Neural progenitor cell (in vitro differentiated cells): ENCODE measurements around the gene GTF3C1. TPM values are rescaled to one million over a fixed set of nuclear protein-coding genes. Genes with fewer than 3 reads are reported as not detected.
"Not testable (repeated sequence)": the region's sequence is repeated elsewhere in the genome, so short reads cannot be mapped to it uniquely, and the experiment has no call there.

ENCODE experiments used
- DNase-seq: peaks from one replicate; pipeline ENCODE4 v3.0.0-alpha.2; 2016; ENCODE audit warnings: low spot score
- H2AFZ ChIP-seq: fragments of 200-600 bp; sonication (generic); replicated peaks from 2 replicates; pipeline ENCODE4 v1.6.1; 2016; ENCODE audit warnings: antibody characterized with exemption
- H3F3A ChIP-seq: fragments of 200-600 bp; sonication (generic); 2 replicates; pipeline ENCODE4 v1.6.1; 2016; ENCODE audit warnings: antibody characterized with exemption, low read depth
- H3K27ac ChIP-seq: fragments of 200-600 bp; sonication (generic); 2 replicates; pipeline ENCODE4 v1.5.1; 2016; ENCODE audit warnings: mild to moderate bottlenecking
- H3K27me3 ChIP-seq: fragments of 200-600 bp; sonication (generic); 2 replicates; pipeline ENCODE4 v1.6.1; 2016; ENCODE audit warnings: mild to moderate bottlenecking, moderate library complexity
- H3K36me3 ChIP-seq: fragments of 200-600 bp; sonication (generic); 2 replicates; pipeline ENCODE4 v1.5.1; 2016
- H3K4me1 ChIP-seq: fragments of 200-600 bp; sonication (generic); 2 replicates; pipeline ENCODE4 v1.6.1; 2016; ENCODE audit warnings: mixed run types
- H3K4me2 ChIP-seq: fragments of 200-600 bp; sonication (generic); 2 replicates; pipeline ENCODE4 v1.6.1; 2016
- H3K4me3 ChIP-seq: fragments of 200-600 bp; sonication (generic); 2 replicates; pipeline ENCODE4 v1.5.1; 2016
- H3K79me2 ChIP-seq: fragments of 200-600 bp; sonication (generic); 2 replicates; pipeline ENCODE4 v1.6.1; 2016; ENCODE audit warnings: low read depth
- H3K9ac ChIP-seq: fragments of 200-600 bp; sonication (generic); 2 replicates; pipeline ENCODE4 v1.6.1; 2016
- H3K9me3 ChIP-seq: fragments of 200-600 bp; sonication (generic); 2 replicates; pipeline ENCODE4 v1.5.1; 2016; ENCODE audit warnings: low read depth
- H4K20me1 ChIP-seq: fragments of 200-600 bp; sonication (generic); 2 replicates; pipeline ENCODE4 v1.6.1; 2016; ENCODE audit warnings: low read depth
- H3K27ac Mint-ChIP-seq: 3 replicates; pipeline ENCODE4 v1.8.0; 2021; ENCODE audit warnings: mixed read lengths
- H3K27me3 Mint-ChIP-seq: 2 replicates; pipeline ENCODE4 v1.8.0; 2022; ENCODE audit warnings: low read depth, mild to moderate bottlenecking, inconsistent platforms, moderate library complexity, mixed read lengths; ENCODE audit not compliant: insufficient read depth
- H3K36me3 Mint-ChIP-seq: 3 replicates; pipeline ENCODE4 v1.8.0; 2021; ENCODE audit warnings: mixed read lengths
- H3K4me1 Mint-ChIP-seq: 3 replicates; pipeline ENCODE4 v1.8.0; 2021; ENCODE audit warnings: mixed read lengths
- H3K4me3 Mint-ChIP-seq: 3 replicates; pipeline ENCODE4 v1.8.0; 2021; ENCODE audit warnings: mild to moderate bottlenecking, moderate library complexity, mixed read lengths
- H3K9me3 Mint-ChIP-seq: 3 replicates; pipeline ENCODE4 v1.8.0; 2020; ENCODE audit warnings: mixed read lengths
- EZH2 ChIP-seq: fragments of 200-600 bp; sonication (generic); IDR thresholded peaks from 2 replicates; pipeline ENCODE4 v1.6.1; 2017; ENCODE audit warnings: antibody characterized with exemption, mild to moderate bottlenecking, moderate library complexity
- EZH2phosphoT487 ChIP-seq: fragments of 200-600 bp; sonication (generic); IDR thresholded peaks from 2 replicates; pipeline ENCODE4 v1.6.1; 2017; ENCODE audit warnings: antibody characterized with exemption
- total RNA-seq: library from RNA; depleted of rRNA; stranded (reverse); fragments of >200 nt; gene quantifications from 2 replicates; pipeline ENCODE4 v1.2.3, GENCODE V29; 2015; ENCODE audit warnings: low replicate concordance
- TF ChIP-seq, protein P1 (sequence below): fragments of 200-600 bp; sonication (generic); IDR thresholded peaks from 2 replicates; pipeline ENCODE4 v1.5.1; 2017; ENCODE audit warnings: antibody characterized with exemption, mild to moderate bottlenecking

GTF3C1 gene
- total RNA-seq, 1 donor from 2014 or later = 60.9 TPM

DNA sequence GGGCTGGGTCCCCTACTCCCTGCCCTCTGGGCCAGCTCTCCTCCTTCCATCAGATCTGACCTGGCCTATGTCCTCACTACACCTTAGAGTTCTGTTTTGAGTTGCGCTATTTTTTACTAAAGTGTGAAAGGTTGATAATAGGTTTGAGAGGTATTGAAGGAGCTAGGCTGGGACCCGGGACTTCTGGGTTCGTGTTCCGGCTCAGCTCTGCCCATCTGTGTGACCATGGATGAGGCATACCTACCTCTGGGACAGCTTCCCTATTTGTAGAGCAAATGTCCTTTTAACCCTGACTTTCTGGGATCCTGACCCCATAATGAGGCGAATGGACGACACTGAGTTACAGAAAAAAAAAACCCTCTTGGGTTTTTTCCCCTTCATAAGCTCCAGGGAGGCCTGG lies 111.8 kb downstream of the GTF3C1 start:
- TF ChIP-seq EZH2phosphoT487 = no peak
- no peak for TF ChIP-seq EZH2
- TF ChIP-seq, protein P1, sequence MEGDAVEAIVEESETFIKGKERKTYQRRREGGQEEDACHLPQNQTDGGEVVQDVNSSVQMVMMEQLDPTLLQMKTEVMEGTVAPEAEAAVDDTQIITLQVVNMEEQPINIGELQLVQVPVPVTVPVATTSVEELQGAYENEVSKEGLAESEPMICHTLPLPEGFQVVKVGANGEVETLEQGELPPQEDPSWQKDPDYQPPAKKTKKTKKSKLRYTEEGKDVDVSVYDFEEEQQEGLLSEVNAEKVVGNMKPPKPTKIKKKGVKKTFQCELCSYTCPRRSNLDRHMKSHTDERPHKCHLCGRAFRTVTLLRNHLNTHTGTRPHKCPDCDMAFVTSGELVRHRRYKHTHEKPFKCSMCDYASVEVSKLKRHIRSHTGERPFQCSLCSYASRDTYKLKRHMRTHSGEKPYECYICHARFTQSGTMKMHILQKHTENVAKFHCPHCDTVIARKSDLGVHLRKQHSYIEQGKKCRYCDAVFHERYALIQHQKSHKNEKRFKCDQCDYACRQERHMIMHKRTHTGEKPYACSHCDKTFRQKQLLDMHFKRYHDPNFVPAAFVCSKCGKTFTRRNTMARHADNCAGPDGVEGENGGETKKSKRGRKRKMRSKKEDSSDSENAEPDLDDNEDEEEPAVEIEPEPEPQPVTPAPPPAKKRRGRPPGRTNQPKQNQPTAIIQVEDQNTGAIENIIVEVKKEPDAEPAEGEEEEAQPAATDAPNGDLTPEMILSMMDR = no peak
- Histone ChIP-seq H3K27ac (no peak overlapping the region), H3K4me2 (no peak overlapping the region), H3K9ac (no peak overlapping the region), H3K36me3 (no peaks in the 10 kb centered on the region), H3K79me2 (no peaks in the 10 kb centered on the region), H4K20me1 (no peaks in the 10 kb centered on the region), H2AFZ (no peak overlapping the region), H3K27me3 (no peaks in the 10 kb centered on the region), H3K9me3 (no peaks in the 10 kb centered on the region), H3K4me1 (no peaks in the 10 kb centered on the region), H3F3A (no peaks in the 10 kb centered on the region), H3K4me3 (no peak overlapping the region)
- Mint-ChIP-seq H3K36me3 (no peaks in the 10 kb centered on the region), H3K9me3 (no peaks in the 10 kb centered on the region), H3K4me1 (peaks cover 4% of the 10 kb centered on the region), H3K4me3 (no peak overlapping the region), H3K27ac (no peak overlapping the region), H3K27me3 (peaks cover 4% of the 10 kb centered on the region)
- DNase-seq = no peak

DNA sequence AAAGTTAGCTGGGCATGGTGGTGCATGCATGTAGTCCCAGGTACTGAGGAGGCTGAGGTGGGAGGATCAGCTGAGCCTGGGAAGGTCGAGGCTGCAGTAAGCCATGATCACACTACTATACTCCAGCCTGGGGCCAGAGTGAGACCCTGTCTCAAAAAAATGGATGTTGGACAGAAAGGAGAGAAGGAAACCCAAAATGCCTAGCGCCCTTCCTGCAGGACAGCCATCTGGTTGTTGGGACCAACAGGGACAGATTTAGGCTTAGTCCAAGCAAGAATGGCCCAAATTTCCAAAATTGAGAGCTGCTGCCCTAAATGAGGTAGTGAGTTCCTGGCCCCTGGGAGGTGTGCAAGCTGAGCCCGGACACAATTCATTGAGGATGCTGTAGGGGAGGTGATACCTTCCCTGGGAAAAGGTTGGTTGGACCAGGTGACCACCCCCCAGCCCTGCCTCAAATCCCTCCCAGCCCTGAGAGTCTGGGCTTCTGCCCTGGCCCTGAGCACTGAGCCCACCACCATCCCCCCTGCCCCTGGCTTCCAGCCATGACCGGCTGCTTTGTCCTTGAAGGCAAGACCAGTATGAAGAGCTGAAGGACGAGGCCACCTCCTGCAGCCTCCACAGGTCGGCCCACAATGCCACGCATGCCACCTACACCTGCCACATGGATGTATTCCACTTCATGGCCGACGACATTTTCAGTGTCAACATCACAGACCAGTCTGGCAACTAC lies 112.6 kb downstream of the GTF3C1 start:
- Histone ChIP-seq H3K27ac (no peak overlapping the region), H3K36me3 (no peaks in the 10 kb centered on the region), H3K4me1 (no peaks in the 10 kb centered on the region), H3K79me2 (no peaks in the 10 kb centered on the region), H3K4me3 (no peak overlapping the region), H3K9me3 (no peaks in the 10 kb centered on the region), H2AFZ (no peak overlapping the region), H3F3A (no peaks in the 10 kb centered on the region), H3K4me2 (no peak overlapping the region), H4K20me1 (no peaks in the 10 kb centered on the region), H3K9ac (no peak overlapping the region), H3K27me3 (no peaks in the 10 kb centered on the region)
- Mint-ChIP-seq H3K4me3 (no peak overlapping the region), H3K27ac (no peak overlapping the region), H3K27me3 (peaks cover 4% of the 10 kb centered on the region), H3K36me3 (no peaks in the 10 kb centered on the region), H3K4me1 (peaks cover 4% of the 10 kb centered on the region), H3K9me3 (no peaks in the 10 kb centered on the region)
- TF ChIP-seq EZH2 = no peak
- TF ChIP-seq, protein P1 = no peak
- no peak for TF ChIP-seq EZH2phosphoT487
- DNase-seq = no peak

DNA sequence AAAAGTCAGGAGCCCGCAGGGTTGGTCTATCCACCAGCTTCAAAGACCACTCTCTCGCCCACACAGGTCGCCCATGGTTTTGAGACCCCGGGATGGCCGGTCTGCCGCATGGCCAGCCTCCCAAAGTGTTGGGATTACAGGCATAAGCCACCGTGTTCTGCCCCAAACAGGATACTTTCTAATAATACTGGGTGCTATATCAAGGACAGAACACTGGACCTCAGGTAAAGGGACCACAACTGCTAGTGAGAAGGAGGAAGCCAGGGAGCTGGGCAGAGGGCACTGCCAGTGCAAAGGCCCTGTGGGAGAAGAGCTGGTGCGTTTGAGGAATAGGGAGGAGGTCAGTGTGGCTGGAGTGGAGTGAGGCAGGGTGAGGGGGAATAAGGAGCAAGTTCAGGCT lies 113.6 kb downstream of the GTF3C1 start:
- DNase-seq = no peak
- TF ChIP-seq, protein P1 = no peak

DNA sequence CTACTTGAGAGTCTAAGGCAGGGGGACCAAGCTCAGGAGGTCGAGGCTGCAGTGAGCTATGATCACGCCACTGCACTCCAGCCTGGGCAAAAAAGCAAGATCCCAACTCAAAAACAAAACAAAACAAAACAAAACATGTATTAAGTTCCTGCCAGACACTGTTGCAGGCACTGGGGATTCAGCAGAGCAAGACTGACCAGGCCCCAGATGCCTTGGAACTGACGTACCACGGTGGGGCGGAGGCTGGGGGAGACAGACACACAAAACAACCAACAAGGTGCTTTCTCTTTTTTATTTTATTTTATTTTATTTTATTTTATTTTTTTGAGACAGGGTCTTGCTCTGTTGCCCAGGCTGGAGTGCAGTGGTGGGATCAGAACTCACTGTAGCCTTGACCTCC lies 114.6 kb downstream of the GTF3C1 start:
- H3K4me3 Mint-ChIP-seq, H2AFZ ChIP-seq, H3K27me3 Mint-ChIP-seq, H3K4me2 ChIP-seq, H3K4me1 ChIP-seq, DNase-seq, H3K9me3 ChIP-seq, H3K27me3 ChIP-seq, H3K79me2 ChIP-seq, H3F3A ChIP-seq, H3K36me3 ChIP-seq, H3K9ac ChIP-seq, H4K20me1 ChIP-seq, H3K9me3 Mint-ChIP-seq, H3K4me1 Mint-ChIP-seq, H3K36me3 Mint-ChIP-seq, H3K27ac Mint-ChIP-seq, H3K27ac ChIP-seq, H3K4me3 ChIP-seq: not testable (repeated sequence)

More for the DNA sequence above, 113.6 kb downstream of the GTF3C1 start:
- H3K27ac ChIP-seq = no peak overlapping the region
- no peaks in the 10 kb centered on the region for H3K36me3 ChIP-seq
- H2AFZ ChIP-seq = no peak overlapping the region
- no peaks in the 10 kb centered on the region for H3K79me2 ChIP-seq
- H3K4me3 Mint-ChIP-seq = no peak overlapping the region
- H3F3A ChIP-seq = no peaks in the 10 kb centered on the region
- peaks cover 4% of the 10 kb centered on the region for H3K4me1 Mint-ChIP-seq
- no peaks in the 10 kb centered on the region for H3K9me3 Mint-ChIP-seq
- no peaks in the 10 kb centered on the region for H4K20me1 ChIP-seq
- no peaks in the 10 kb centered on the region for H3K9me3 ChIP-seq
- no peak overlapping the region for H3K9ac ChIP-seq
- no peak overlapping the region for H3K4me3 ChIP-seq
- no peak overlapping the region for H3K27ac Mint-ChIP-seq
- no peaks in the 10 kb centered on the region for H3K4me1 ChIP-seq
- no peak overlapping the region for H3K4me2 ChIP-seq
- peaks cover 2% of the 10 kb centered on the region for H3K27me3 Mint-ChIP-seq
- no peaks in the 10 kb centered on the region for H3K36me3 Mint-ChIP-seq
- H3K27me3 ChIP-seq = no peaks in the 10 kb centered on the region
